Right lobe of liver (tissue), 6 donors: Measurements from ENCODE around the gene MYF6. TPM values are rescaled to one million over a fixed set of nuclear protein-coding genes. Genes with fewer than 3 reads are reported as not detected.
"Not testable (repeated sequence)": the region's sequence is repeated elsewhere in the genome, so short reads cannot be mapped to it uniquely, and the experiment has no call there.

Experiments used
- ATAC-seq, 4 donors: fragments of 200-7000 bp; cut with Tn5 transposase; one replicate each; pipeline ENCODE4 v1.9.1; 2020; ENCODE audit warnings: mild to moderate bottlenecking in 4 of 4, moderate library complexity in 4 of 4
- DNase-seq, 3 donors: peaks; one replicate each; pipeline ENCODE4 v3.0.0-alpha.2; 2020
- H3K27ac ChIP-seq, 3 donors: fragments of 200-600 bp; one replicate each; pipeline ENCODE4 v1.8.0; 2022
- H3K27me3 ChIP-seq, 2 donors: fragments of 200-600 bp; one replicate each; pipeline ENCODE4 v1.8.0; 2022
- H3K36me3 ChIP-seq, 4 donors: fragments of 200-600 bp; sonication (generic) in 1 of 4; one replicate each; pipeline versions ENCODE4 v1.5.1 to v1.8.0; 2017 to 2022; ENCODE audit warnings: control low read depth in 1 of 4
- H3K4me1 ChIP-seq, 4 donors: fragments of 200-600 bp; sonication (generic) in 1 of 4; one replicate each; pipeline versions ENCODE4 v1.5.1 to v1.8.0; 2017 to 2022; ENCODE audit warnings: control low read depth in 1 of 4
- H3K4me3 ChIP-seq, 3 donors: fragments of 200-600 bp; one replicate each; pipeline ENCODE4 v1.8.0; 2022
- H3K9me3 ChIP-seq, 4 donors: fragments of 200-600 bp; sonication (generic) in 1 of 4; one replicate each; pipeline versions ENCODE4 v1.5.1 to v1.8.0; 2017 to 2022; ENCODE audit warnings: control low read depth in 1 of 4
- CTCF ChIP-seq, 4 donors: fragments of 200-600 bp in 3 of 4; fragments of 450-650 bp in 1 of 4; IDR thresholded peaks; one replicate each; pipeline versions ENCODE4 v1.5.1 to v1.8.0; 2016 to 2022; ENCODE audit warnings: antibody characterized with exemption in 4 of 4, mild to moderate bottlenecking in 2 of 4
- POLR2A ChIP-seq: fragments of 450-650 bp; IDR thresholded peaks from one replicate; pipeline ENCODE4 v1.6.1; 2017; ENCODE audit warnings: antibody characterized with exemption, mild to moderate bottlenecking
- WGBS: methylation state at CpG from one replicate; pipeline ENCODE4 v1.1.6; 2018; ENCODE audit warnings: low coverage, low lambda C conversion rate; ENCODE audit not compliant: insufficient coverage; ENCODE audit errors: missing lambda C conversion rate; 5-methylcytosine and 5-hydroxymethylcytosine counted together
- intact Hi-C, 2 donors: fragments of 100-400 bp; cut with DNase I; formaldehyde crosslinking; loops; one replicate each; pipeline versions ENCODE4 v1.11.2 to v1.14.1; 2022
- long read RNA-seq: library from polyadenylated mRNA; unstranded; transcript quantifications from one replicate; pipeline ENCODE4 v2.0.0, GENCODE V29; 2019
- total RNA-seq, 6 experiments: library from RNA; depleted of rRNA in 2 of 6; stranded (reverse); fragments of >200 nt in 2 of 6; fragmentation: NEBNext Ultra II Directional in 3 of 6; extraction: Animal tissue kit (Norgen Biotek cat#: 25700) in 3 of 6; gene quantifications; one replicate each; pipeline versions ENCODE4 v1.1.0 to v1.2.4, GENCODE V29; 2016 to 2023
- donor health status: DM: no; HTN: yes; CAD: no.
- donor health status: DM: no; HTN: no; CAD: no.
- donor health status: DM: no; HTN: no; CAD: no.
- donor health status: DM: no; HTN: yes; CAD: no.
- donor health status: DM: no; HTN: yes; CAD: no.

The MYF6 gene
- 1 to 10 TPM in 1 of 6 experiments, under 1 TPM in 1, not detected in 4; 0.18 to 2.2 TPM for total RNA-seq
- long read RNA-seq, result 0 reads

GRCh38 chr12:80707126-80707829 lies at the start of gene MYF6:
Gene MYF6, plus strand, starts transcription at chr12:80707634. Its CDS starts 86 bp downstream, at chr12:80707720.
- Histone ChIP-seq H3K4me3 (peak within 1 kb of the TSS in 1 of 3 donors; percentile 39), H3K27me3 (no peaks in the 10 kb centered on the region), H3K4me1 (peaks cover 0 to 19% (median 8%) of the 10 kb centered on the region in 4 donors), H3K36me3 (no peaks in the 10 kb centered on the region), H3K27ac (no peak within 1 kb of the TSS), H3K9me3 (no peaks in the 10 kb centered on the region)
- TF ChIP-seq CTCF (IDR thresholded peaks at IDR 0.05), result no peak
- no peak for TF ChIP-seq POLR2A
- ATAC-seq, result no peak
- WGBS, result 59% methylated on average over 4 of the region's 4 CpGs
- no peak for DNase-seq
- intact Hi-C loops, result no loop called here

GRCh38 chr12:80659512-80660063 lies 47.8 kb upstream of the MYF6 start:
- TF ChIP-seq POLR2A (no peak), CTCF (IDR thresholded peaks at IDR 0.05) (no peak)
- 70% methylated on average over 5 of the region's 5 CpGs for WGBS
- Histone ChIP-seq H3K36me3 (no peaks in the 10 kb centered on the region), H3K4me3 (no peak overlapping the region), H3K27me3 (no peaks in the 10 kb centered on the region), H3K9me3 (no peaks in the 10 kb centered on the region), H3K4me1 (no peaks in the 10 kb centered on the region), H3K27ac (no peak overlapping the region)
- no peak for ATAC-seq
- no peak for DNase-seq
- intact Hi-C loops, result no loop called here

- TF ChIP-seq CTCF (IDR thresholded peaks at IDR 0.05) (no peak), POLR2A (no peak)
- Histone ChIP-seq H3K36me3 (no peaks in the 10 kb centered on the region), H3K27ac (no peak overlapping the region), H3K4me1 (no peaks in the 10 kb centered on the region), H3K4me3 (no peak overlapping the region), H3K9me3 (no peaks in the 10 kb centered on the region), H3K27me3 (no peaks in the 10 kb centered on the region)
- DNase-seq (no peak), ATAC-seq (peak in 1 of 4 donors; percentile 29)
- intact Hi-C loops, result no loop called here
Observed at GRCh38 chr12:80662586-80662985, 44.8 kb upstream of the MYF6 start.

GRCh38 chr12:80670214-80670613 lies 37.2 kb upstream of the MYF6 start:
- Histone ChIP-seq H3K36me3 (no peaks in the 10 kb centered on the region), H3K4me1 (no peaks in the 10 kb centered on the region), H3K27me3 (no peaks in the 10 kb centered on the region), H3K27ac (no peak overlapping the region), H3K9me3 (no peaks in the 10 kb centered on the region), H3K4me3 (no peak overlapping the region)
- intact Hi-C loops, result no loop called here
- TF ChIP-seq POLR2A, result no peak
- DNase-seq (no peak), ATAC-seq (no peak)
- WGBS, result 77% methylated on average over 5 of the region's 5 CpGs

- DNase-seq, H3K4me3 ChIP-seq, H3K36me3 ChIP-seq, H3K4me1 ChIP-seq, H3K27me3 ChIP-seq, H3K9me3 ChIP-seq, intact Hi-C loops: not testable (repeated sequence)
- ATAC-seq, result peak; percentile 28 to 75 (median 54)
- peak in 1 of 4 donors; percentile 19 for TF ChIP-seq CTCF (IDR thresholded peaks at IDR 0.05)
- 82% methylated on average over 7 of the region's 13 CpGs for WGBS
- peak overlapping the region in 2 of 3 donors; percentile 26 to 67 for H3K27ac ChIP-seq
Observed at GRCh38 chr12:80676042-80676636, 31.3 kb upstream of the MYF6 start.
